ENCODE data around the gene HIBADH. TPM values are rescaled to one million over a fixed set of nuclear protein-coding genes. Genes with fewer than 3 reads are reported as not detected.

The HIBADH gene
- total RNA-seq, 1 experiment from 2014 or later, result 23.2 TPM

GRCh38 chr7:27688056-27688455, 25.4 kb upstream of the HIBADH start:
- H3K4ac ChIP-seq (ENCODE audit: low read depth, low read length), result no peak overlapping the region
- WGBS (ENCODE audit: extremely low coverage, insufficient read length, low lambda C conversion rate), result no CpG with 5 or more reads among the region's 4 CpGs
- no peak overlapping the region for H2AFZ ChIP-seq (ENCODE audit: low read length)
- Mint-ChIP-seq H3K4me1 (peaks cover 7 to 8% of the 10 kb centered on the region in 2 experiments), H3K27me3 (ENCODE audit: low read depth) (no peaks in the 10 kb centered on the region), H3K9me3 (peaks cover 0 to 7% of the 10 kb centered on the region in 2 experiments; a peak in 2 of 5 replicates), H3K27ac (no peak overlapping the region), H3K36me3 (ENCODE audit: insufficient read depth in 1 of 3, low read depth in 3 of 3) (peaks cover 0 to 5% (median 0%) of the 10 kb centered on the region in 3 experiments; a peak in 1 of 7 replicates), H3K4me3 (no peak overlapping the region)
- no peak overlapping the region for H2BK20ac ChIP-seq (ENCODE audit: low read depth, low read length, poor library complexity, severe bottlenecking)
- H4K20me1 ChIP-seq (ENCODE audit: control insufficient read depth, insufficient read depth, insufficient read length), result no peaks in the 10 kb centered on the region
- H3K9ac ChIP-seq (ENCODE audit: extremely low read depth, insufficient read length, low read length), result no peak overlapping the region
- H3K23me2 ChIP-seq (ENCODE audit: insufficient read length, low read depth, low read length, poor library complexity, severe bottlenecking), result no peaks in the 10 kb centered on the region
- H3K79me2 ChIP-seq (ENCODE audit: insufficient read depth, low read length), result no peaks in the 10 kb centered on the region
- no peaks in the 10 kb centered on the region for H3K27me3 ChIP-seq (ENCODE audit: insufficient read depth, low read length)
- H3K4me1 ChIP-seq (ENCODE audit: insufficient read depth, low read length), result peaks cover 3% of the 10 kb centered on the region; the same call in 1 of the 2 replicates
- no peak for TF ChIP-seq CTCF (conservative IDR thresholded peaks at IDR 0.05)
- no peaks in the 10 kb centered on the region for H3K79me1 ChIP-seq (ENCODE audit: insufficient read depth, low read depth, low read length, poor library complexity, severe bottlenecking)
- no peak overlapping the region for H4K8ac ChIP-seq (replicated peaks; ENCODE audit: insufficient read length, low read depth, low read length)
- H3K14ac ChIP-seq (ENCODE audit: insufficient read depth, low read length), result no peak overlapping the region
- H3K4me2 ChIP-seq (ENCODE audit: insufficient read depth, insufficient read length, low read length), result no peak overlapping the region
- no peak overlapping the region for H3K18ac ChIP-seq (ENCODE audit: insufficient read length, low read depth, low read length)
- H4K5ac ChIP-seq (ENCODE audit: insufficient read length, low read depth, low read length), result no peak overlapping the region
- no peaks in the 10 kb centered on the region for H3K9me3 ChIP-seq (ENCODE audit: control insufficient read depth, low read depth, low read length)
- no peak for DNase-seq
- no peak overlapping the region for H3K56ac ChIP-seq (ENCODE audit: insufficient read length, low read depth, low read length)
- H3K23ac ChIP-seq (ENCODE audit: insufficient read length, low read depth, low read length), result no peak overlapping the region
- no peak overlapping the region for H2BK120ac ChIP-seq (ENCODE audit: low read depth, low read length, poor library complexity, severe bottlenecking)
- no peak overlapping the region for H2BK15ac ChIP-seq (ENCODE audit: low read depth, low read length)
- H2BK12ac ChIP-seq (ENCODE audit: insufficient read length, low read depth, low read length), result no peak overlapping the region
- no peak overlapping the region for H4K91ac ChIP-seq (ENCODE audit: insufficient read length, low read depth, low read length)
- no peak overlapping the region for H3T11ph ChIP-seq (ENCODE audit: low read length)
- H2BK5ac ChIP-seq (ENCODE audit: insufficient read length, low read length), result no peak overlapping the region
- H3K27ac ChIP-seq (ENCODE audit: insufficient read length, low read depth, low read length), result no peak overlapping the region
- H2AK5ac ChIP-seq (ENCODE audit: insufficient read length, low read length), result no peak overlapping the region

All from H9 (cell line).